Inflammatory macrophage (primary cell): ENCODE data around the gene PINLYP.
"Not testable (repeated sequence)": the region's sequence is repeated elsewhere in the genome, so short reads cannot be mapped to it uniquely, and the experiment has no call there.

Experiments used
- DNase-seq, 2 donors: peaks; one replicate each; pipeline ENCODE4 v3.0.0-alpha.2; 2020 to 2022

PINLYP gene

DNA sequence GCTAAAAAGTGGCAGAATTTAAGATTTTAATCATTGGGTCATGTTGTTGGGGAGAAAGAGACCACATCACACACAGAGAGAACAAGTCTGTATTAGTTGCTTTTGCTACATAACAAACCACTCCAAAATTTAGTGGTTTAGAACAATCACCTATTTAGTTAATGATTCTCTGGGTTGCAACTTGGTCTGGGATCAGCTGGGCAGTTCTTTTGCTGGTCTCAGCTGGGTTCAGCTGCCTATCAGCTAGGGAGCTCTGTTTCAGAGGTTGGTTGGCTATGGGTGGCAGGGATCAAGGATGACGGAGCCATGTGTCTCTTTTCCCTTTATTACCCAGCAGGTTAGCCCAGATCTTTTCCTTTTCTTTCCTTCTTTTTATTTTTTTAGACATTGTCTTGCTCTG lies 8.9 kb downstream of the PINLYP start:
- DNase-seq = no peak

GRCh38 chr19:43586346-43586745 lies 10.7 kb downstream of the PINLYP start:
- DNase-seq = no peak

- DNase-seq = not testable (repeated sequence)
Observed at GRCh38 chr19:43587029-43587428, 11.4 kb downstream of the PINLYP start.

DNA sequence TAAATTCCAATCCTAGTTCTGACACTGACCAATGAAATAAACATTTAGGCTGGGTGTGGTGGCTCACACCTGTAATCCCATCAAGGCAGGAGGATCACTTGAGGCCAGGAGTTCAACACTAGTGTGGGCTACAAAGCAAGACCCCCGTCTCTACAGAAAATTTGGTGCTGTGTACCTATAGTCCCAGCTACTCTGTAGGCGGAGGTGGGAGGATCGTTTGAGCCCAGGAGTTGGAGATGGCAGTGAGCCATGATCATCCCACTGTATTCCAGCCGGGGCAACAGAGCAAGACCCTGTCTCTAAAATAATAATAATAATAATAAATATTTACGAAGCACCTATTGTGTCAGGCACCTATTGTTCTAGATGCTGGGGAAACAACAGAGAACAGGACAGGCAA lies 13.7 kb downstream of the PINLYP start:
- no peak for DNase-seq

DNA sequence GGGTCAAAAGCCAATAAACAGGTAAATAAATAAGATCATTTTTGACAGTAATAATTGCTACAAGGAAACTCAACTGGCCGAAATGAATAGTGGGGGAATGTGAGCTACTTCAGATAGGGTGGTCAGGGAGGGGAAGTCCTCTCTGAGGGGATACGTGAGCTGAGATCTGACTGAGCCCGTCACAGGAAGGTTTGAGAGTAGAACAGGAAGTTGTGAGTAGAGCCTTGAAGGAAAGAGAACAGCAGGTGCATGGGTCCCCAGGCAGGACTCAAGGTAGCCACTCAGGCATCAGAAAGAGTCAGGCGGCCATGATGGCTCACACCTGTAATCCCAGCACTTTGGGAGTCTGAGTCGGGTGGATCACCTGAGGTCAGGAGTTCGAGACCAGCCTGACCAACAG lies 14.1 kb downstream of the PINLYP start:
- DNase-seq = no peak

GRCh38 chr19:43591904-43592772 lies 16.5 kb downstream of the PINLYP start:
- no peak for DNase-seq

- DNase-seq = no peak
Observed at GRCh38 chr19:43592800-43593350, 17.3 kb downstream of the PINLYP start.

DNA sequence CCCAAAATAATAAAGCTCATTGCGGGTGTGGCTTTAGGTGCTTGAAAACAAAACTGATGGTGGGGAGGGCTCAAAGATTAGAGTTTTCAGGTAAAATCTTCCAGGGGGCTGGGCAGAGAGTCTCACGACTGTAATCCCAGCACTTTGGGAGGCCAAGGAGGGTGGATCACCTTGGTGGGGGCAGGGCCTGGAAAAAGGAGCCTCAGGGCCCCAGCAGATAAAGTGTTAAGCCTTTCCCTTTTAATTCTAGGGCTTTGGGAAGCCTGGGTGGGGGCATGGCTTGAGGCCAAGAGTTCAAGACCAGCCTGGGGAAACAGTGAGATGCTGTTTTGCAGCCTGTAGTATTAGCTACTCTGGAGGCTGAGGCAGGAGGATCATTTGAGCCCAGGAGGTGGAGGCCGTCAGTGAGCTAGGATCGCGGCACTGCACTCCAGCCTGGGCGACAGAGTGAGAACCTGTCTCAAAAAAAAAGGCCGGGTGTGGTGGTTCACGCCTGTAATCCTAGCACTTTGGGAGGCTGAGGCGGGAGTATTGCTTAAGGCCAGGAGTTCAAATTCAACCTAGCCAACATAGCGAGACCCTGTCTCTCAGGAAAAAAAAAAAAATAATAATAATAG lies 18.6 kb downstream of the PINLYP start:
- DNase-seq = no peak

- DNase-seq = peak; percentile 56 to 69
Observed at GRCh38 chr19:43594710-43595604, 19.4 kb downstream of the PINLYP start.

- DNase-seq = no peak
Observed at GRCh38 chr19:43595605-43595998, 20.0 kb downstream of the PINLYP start.

DNA sequence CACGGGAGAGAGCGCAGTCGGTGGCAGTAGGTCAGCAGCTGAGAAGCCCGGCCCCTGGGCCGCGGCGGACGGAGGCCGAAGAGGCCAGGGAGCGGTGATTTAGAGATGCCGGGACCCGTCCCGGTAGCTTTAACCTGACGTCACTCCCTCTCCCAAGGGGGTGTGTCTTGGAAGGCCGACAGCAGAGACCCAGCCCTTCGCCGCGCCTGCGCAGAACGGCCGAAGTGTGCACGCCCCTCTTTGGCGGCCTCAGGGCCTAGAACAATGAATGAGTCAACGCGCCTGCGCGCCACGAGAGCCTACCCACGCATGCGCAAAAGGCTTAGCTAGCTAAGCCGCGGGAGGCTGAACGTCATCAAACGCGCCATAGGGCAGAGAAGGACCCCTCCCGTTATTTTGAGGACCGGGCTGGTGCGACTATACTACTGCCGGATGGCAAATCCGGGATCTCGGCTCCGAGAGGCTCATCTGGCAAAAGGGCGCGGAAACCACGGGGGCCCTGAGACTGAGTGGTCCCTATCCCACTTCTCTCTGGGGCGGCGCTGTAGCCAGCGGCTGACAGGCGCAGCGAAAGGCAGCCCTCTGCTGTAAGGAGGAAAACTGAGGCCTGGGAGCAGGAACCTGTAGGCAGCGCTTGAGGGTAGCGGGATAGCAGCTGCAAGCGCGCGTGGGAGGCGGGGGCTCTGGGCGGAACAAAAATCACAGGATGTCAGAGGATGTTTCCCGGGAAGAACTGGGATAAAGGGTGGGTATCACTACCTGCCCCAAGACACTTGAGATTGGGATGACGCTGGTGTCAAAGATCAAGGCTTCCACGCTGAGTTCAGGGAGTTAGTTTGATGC lies 20.6 kb downstream of the PINLYP start, which contains the start of the genes IRGQ and ZNF576:
TSS of gene IRGQ (minus strand) at position 136 of the 843 bp plus-strand sequence. CDS start 796 bp downstream, outside the sequence.
TSS of gene ZNF576 (plus strand) at position 597 of the 843 bp plus-strand sequence. CDS start 514 bp downstream, outside the sequence.
- peak; percentile 100 for DNase-seq

DNA sequence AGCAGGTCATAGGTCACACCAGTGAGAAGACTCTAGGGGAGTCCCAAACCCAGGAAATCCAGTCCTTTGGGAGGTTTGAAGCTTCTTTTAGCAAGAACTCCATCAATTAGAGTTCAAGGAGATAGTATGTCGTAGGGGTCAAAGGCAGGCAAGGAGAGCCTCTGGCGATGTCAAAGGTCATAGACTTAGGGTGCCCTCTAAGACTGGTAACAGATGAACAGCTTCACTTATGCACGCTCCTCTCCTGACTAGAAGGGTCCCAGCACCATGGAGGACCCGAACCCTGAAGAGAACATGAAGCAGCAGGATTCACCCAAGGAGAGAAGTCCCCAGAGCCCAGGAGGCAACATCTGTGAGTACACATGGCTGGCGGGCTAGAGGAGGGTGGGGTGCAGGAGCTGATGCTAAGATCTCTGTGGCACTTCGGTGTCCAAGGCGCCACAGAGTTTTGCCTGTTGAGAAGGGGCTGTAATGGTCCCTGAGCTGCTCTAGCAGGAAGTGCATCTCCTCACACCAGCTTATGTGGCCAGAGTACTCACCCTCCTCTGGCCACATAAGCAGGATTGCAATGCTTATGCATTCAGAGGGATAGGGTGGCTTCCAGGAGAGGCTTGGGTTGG lies 21.4 kb downstream of the PINLYP start:
- peak in 1 of 2 donors; percentile 17 for DNase-seq

GRCh38 chr19:43597876-43598275 lies 22.3 kb downstream of the PINLYP start:
- DNase-seq = peak; percentile 54 to 57

- DNase-seq = no peak
Observed at GRCh38 chr19:43598445-43599240, 23.0 kb downstream of the PINLYP start.

GRCh38 chr19:43599635-43600295 lies 24.2 kb downstream of the PINLYP start:
- DNase-seq = no peak

GRCh38 chr19:43600326-43600725 lies 24.7 kb downstream of the PINLYP start:
- DNase-seq = not testable (repeated sequence)

DNA sequence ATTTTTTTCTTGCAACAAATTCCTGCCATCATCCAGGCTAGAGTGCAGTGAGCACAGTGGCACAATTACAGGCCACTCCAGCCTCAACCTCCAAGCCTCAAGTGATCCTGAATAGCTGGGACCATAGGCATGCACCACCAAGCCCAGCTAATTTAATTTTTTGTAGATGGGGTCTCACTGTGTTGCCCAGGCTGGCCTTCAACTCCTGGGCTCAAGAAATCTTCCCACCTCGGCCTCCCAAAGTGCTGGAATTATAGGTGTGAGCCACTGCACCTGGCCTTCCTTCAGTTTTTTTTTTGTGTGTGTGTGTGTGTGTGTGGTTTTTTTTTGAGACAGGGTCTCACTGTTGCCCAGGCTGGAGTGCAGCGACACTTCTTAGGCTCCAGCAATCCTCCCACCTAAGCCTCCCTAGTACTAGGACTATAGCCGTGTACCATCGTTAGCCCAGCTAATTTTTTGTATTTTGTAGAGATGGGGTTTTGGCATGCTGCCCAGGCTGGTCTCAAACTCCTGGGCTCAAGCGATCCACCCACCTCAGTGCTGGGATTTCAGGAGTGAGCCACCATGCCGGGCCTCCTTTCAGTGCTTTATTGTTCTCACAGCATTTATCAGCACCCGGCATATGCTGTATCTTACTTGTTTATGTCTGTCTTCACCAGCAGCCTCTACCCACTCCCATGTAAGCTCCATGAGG lies 30.4 kb downstream of the PINLYP start:
- no peak for DNase-seq

DNA sequence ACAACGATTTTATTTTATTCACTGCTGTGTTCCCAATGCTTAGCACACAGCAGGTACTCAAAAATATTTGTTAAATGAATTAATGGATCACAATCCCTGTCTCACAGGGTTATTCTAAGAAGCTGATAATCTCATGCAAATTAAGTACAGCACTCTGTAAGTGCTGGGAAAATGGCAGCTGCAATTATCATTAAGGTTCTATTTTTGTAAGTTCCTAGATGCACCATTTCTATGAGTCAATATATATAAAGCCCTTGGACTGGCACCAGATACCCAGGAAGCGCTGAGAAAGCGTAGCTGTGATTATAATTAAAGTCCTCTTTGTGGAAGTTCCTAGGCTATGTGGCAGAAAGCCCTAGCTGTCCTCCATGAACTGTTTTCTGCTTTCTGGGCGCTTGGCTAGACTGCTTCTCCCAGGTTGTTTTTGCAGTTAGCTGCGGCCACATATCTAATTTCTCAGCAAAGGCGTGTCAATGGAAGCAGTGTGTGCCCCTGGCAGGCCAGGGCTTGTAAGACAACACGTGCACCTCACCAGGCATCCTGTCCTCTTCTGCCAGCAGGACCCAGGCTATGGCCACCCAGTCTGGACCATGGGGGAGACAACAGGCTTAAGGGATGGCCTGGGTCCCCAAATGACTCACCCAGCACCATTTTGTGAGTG lies 31.1 kb downstream of the PINLYP start:
- DNase-seq = no peak
